HG02798 (cell line): ENCODE measurements around the gene TSC22D4.

Source experiments
- ATAC-seq: cut with Tn5 transposase; IDR thresholded peaks from one replicate; pipeline ENCODE4 v1.9.1; 2021; ENCODE audit warnings: mild to moderate bottlenecking; ENCODE audit not compliant: unreplicated experiment, poor library complexity

The TSC22D4 gene

DNA sequence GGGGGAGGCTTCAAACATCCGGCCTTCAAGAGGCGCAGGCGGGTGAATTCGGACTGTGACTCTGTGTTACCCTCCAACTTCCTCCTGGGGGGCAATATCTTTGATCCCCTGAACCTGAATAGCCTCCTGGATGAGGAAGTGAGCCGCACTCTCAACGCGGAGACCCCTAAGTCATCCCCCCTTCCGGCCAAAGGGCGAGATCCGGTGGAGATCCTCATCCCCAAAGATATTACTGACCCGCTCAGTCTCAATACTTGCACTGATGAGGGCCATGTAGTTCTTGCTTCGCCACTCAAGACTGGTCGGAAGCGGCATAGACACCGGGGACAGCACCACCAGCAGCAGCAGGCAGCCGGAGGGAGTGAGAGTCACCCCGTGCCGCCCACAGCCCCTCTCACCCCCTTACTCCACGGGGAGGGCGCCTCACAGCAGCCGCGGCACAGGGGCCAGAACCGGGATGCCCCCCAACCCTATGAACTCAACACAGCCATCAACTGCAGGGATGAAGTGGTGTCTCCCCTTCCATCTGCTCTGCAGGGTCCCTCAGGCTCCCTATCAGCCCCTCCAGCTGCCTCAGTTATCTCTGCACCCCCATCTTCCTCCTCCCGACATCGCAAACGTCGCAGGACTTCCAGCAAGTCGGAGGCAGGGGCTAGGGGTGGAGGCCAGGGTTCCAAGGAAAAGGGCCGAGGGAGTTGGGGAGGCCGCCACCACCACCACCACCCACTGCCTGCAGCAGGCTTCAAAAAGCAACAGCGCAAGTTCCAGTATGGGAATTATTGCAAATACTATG, 48.3 kb downstream of the TSC22D4 start:
- no peak for ATAC-seq

DNA sequence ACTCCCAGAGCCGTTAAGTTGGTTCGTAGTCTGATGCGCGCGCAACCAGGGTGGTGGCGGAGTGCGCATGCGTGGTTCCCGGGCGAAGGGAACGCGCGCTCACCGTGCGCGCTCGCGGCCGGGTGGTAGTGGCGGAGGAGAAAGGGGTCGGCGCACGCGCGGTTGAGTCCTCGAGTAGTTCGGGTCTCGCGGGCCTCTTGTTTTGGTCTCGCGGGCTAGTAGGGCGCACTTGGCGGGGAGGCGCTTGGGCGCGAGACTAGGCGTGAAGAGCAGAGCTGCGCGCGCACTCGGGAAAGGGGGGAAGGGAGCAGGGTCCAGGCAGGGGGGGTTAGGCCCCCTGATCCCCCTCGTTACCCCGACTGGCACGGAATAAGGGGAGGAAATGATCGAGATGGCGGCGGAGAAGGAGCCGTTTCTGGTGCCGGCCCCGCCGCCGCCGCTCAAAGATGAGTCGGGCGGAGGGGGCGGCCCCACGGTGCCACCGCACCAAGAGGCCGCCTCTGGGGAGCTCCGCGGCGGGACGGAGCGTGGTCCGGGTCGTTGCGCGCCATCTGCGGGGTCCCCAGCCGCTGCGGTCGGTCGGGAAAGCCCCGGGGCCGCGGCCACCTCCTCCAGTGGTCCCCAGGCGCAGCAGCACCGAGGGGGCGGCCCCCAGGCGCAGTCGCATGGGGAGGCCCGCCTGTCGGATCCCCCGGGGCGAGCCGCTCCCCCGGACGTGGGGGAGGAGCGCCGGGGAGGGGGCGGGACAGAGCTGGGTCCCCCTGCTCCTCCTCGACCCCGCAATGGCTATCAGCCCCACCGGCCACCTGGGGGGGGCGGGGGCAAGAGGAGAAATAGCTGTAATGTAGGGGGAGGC, 49.1 kb downstream of the TSC22D4 start, which contains the start of gene MEPCE:
TSS of gene MEPCE (plus strand) at position 195 of the 856 bp plus-strand sequence. CDS start at position 383, 188 bp downstream.
- peak; percentile 48 for ATAC-seq

DNA sequence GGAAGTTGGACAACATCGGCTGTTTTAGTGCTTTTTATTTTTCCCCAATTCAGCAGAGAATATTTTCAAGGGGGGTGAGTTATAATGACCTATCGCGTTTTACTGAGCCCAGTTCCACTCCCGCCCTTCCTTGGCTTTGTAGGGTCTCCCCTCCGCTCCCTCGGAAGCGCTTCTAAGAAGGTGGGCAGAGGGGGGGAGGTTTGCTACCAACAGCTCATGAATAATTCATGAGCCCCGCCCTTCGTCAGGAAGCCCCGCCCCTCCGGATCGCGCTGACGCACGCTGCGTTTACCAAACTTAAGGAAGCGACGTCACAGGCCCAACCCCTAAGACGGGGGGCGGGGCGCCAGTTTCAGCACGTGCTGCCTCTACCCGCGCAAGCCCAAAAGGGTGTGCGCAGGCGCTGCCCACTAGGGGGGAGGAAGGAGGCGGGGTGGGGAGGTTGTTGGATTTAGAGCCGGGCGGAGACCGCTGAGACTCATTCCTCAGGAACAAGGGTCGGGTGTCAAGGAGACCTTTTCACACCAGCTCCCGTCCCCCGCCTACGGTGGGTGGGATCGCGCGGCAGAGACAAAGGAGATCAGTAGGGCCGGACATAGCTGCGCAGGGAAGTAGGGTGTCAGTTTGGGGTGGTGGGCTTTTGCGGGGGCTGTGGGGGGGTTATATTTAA, 49.9 kb downstream of the TSC22D4 start:
- ATAC-seq, result peak; percentile 60

DNA sequence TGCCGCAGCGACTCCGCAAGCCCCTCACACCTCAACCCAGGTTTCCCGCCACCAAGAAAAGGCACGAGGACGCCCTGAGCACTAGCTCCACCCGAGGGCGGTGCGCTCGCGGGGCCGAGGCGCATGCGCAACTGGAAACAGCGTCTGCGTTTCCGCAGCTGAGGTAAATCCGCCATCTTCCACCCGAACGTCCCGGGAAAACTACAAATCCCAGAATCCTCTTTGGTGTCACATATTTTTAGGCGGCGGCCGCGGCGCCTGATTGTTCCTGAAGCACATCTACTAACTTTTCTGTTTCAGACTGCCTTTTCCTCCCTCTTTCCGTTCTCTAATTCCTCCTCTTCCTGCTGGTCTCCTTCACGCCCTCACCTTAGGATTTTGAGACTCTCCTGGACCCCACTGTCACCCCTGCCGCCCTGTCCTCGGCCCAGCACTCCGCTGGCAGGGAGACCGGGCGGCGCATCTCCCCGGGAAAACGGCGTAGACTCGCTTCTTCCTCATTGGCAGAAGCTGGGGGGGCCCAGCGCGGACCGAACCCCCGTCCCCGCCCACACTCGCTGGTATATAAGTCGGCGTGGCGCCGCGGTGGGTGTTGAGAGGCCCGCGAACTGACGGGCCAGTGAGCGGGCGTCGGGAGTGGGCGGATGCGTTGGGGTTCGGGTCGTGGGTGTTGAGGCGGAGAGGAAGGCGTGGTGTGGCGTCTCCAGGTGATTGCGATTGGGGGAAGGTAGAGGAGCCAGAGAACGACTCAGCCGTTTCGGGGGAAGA, 50.6 kb downstream of the TSC22D4 start, which contains the start of gene ZCWPW1:
TSS of gene ZCWPW1 (minus strand) at position 505 of the 768 bp plus-strand sequence. CDS start 8,054 bp downstream, outside the sequence.
- peak; percentile 51 for ATAC-seq

DNA sequence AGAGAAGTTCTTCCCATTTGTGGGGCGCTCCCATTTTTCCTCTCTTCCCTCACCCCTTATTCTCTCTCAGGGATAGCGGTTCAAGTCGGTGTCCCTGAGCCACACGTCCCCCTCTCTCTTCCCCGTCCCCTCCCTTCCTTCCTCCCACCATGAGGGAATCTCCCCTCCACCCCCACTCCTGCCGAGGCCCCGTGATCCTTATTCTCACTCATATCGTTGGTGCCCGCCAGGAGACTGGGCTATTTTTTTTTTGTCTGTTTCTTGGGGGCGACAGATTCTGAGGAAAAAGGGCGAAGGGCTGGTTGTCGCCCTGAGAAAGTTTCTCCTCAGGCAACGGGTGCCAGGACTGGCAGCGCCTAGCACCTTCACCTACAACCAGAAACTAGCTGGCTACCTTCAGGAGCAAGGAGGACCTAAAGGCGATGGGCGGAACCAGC, 51.2 kb downstream of the TSC22D4 start:
- no peak for ATAC-seq

DNA sequence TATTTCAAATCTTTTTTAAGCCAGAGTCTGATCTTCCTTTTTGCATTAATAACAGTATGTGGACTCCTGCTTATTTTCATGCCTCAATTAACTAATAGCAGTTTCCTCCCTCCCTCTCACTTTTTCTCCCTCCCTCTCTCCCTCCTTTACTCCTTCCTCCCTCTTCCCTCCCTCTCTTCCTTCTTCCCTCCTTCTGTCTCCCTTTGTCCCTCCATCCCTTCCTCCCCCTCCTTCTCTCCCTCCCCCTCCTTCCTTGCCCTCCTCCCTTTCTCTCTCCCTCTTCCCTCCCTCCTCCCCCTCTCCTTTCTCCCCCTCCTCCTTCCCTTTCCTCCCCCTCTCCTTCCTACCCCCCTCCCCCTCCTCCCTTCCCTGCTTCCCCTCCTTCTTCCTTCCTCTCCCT, 52.5 kb downstream of the TSC22D4 start:
- ATAC-seq, result no peak

DNA sequence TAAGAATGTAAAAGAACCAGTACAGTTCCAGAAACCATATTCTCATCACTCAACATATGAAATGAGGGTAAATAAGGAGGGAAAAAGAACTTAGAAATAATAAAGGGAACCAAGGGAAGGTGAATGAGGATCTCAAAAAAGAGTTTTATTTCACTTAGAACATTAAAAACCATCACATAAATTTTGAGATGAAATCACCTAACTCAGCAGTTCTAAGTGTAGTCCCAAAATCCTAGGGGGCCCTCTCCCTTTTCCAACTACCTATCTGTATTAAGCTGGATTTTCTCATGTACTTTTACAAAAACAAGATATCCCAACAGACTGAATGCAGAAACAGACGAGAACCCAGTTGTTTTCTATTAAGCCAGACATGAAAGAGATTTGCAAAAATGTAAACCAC, 53.7 kb downstream of the TSC22D4 start:
- no peak for ATAC-seq

DNA sequence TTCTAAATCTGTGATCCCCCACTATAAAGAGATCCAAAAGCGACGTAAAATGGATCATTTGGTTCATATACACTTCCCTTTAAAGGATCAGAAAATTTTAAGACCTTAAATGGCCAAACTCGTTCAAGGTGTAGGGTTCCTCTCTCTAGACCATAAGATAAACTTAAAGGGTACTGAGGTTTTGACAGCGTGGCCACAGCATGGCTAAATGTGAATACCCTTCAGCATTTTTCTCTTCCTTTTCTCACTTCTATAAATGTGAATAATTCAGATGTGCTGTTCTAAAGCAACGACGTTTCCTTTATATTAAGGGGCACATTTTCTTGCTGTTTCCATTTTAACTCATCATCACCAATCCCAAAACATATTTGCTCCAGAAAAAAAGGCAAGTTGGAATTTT, 55.7 kb downstream of the TSC22D4 start:
- no peak for ATAC-seq

DNA sequence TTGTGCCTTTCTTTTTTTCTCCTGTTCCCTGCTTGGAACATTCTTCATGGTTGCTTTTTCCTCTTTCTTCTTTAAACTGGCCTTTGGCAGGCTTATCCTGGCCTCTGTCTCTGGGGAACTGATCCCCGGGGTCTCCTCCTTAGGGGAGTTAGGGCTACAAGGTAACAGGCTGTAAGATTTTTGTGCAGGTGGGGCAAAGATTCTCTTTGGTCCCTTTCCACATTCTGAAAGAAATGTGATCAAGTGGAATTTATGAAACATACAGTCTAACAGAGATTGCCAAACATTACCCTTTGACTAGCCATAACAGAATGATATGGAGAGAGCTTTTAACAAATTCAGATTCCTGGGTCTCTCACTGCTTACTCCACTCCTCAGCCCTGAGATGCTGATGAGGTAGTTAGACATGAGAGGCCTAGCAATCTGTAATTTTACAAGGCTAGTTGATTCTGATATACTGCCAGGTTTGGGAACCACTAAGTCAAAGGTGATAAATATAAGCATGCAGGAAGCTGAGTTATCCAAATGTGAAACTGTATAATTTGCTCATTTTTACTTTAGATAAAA, 59.3 kb downstream of the TSC22D4 start:
- no peak for ATAC-seq

DNA sequence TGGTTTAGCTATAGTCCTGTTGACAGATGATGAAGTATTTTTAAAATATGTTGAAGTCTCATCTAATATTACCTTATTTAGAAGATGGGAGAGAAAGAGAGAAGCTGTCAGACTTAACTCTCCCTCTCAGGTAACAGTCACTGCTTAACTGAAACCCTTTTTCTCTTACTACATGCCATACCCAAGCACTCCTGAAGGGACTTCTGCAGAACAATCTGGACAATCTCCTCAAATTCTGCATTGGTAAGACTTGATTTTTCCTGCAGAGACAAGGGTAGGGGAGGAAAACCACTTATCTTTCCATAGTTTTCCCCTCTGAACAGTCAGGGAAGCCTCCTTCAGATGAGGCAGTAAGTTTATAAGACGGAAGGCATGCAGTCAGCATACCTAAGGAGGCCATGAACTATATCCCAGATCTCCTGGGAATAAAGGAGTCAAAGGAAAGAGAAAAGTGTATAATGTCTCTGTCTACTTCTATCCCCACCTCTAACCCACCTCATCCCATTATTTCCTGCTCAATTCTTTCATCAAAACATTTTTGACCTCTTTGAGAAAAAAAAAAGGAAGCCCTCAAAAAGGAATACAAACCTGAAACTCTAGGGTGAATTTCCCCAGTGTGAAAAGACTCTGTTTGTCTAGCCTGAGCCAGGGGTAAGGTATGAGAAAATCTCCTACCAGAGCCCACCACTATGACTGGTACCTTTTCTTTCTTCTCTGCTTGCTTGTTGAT, 59.9 kb downstream of the TSC22D4 start:
- no peak for ATAC-seq
